ENCODE data around the gene SOX18.

- TF ChIP-seq PATZ1 (CRISPR knock-in tag; IDR thresholded peaks at IDR 0.05; ENCODE audit: borderline replicate concordance) (no peak), ZFP30 (CRISPR knock-in tag; IDR thresholded peaks at IDR 0.05) (no peak), ZFP3 (CRISPR knock-in tag; IDR thresholded peaks at IDR 0.05) (no peak), GLIS3 (CRISPR knock-in tag; IDR thresholded peaks at IDR 0.05) (no peak)
These were observed 24.8 kb upstream of the SOX18 start for GRCh38 chr20:64074184-64074789.
